ENCODE results near the gene DCX.
A peak's percentile ranks its signal among the peaks of the same experiment; 100 is the strongest.

Gene DCX

DNA sequence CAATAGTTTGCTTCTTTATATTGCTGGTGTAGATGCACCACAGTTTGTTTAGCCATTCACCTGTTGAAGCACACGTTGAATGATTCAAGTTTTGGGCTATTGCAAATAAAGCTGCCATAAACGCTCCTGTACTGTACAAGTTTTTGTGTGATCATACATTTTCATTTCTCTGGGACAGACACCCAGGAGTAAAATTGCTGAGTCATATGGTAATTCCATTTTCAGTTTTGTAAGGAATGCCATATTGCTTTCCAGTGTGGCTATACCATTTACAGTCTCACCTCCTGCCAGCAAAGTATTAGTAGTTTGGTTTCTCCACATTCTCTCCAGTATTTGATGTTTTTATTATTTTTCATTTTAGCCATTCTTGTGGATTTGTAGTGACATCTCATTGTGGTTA lies 109.7 kb downstream of the DCX start:
- DNase-seq, result no peak

DNA sequence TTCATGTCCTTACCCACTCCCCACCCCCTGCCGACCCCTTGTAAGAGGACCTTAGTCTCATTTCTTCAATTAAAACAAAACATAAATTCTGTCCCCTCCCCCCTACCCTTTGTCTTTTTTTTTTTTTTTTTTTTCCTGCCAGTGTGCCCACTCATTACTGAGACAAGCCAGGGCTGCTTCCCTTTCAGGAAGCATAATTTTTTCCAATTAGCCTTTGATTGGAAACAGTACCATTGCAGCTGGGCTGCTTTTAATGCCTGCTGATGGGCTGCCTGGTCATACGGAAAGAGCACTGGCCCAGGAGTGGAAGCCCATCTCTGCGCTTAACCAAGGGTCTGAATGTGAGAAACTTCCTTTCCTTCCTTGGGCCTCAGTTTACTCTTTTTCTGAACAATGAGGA lies 123.2 kb downstream of the DCX start:
- DNase-seq, result no peak

DNA sequence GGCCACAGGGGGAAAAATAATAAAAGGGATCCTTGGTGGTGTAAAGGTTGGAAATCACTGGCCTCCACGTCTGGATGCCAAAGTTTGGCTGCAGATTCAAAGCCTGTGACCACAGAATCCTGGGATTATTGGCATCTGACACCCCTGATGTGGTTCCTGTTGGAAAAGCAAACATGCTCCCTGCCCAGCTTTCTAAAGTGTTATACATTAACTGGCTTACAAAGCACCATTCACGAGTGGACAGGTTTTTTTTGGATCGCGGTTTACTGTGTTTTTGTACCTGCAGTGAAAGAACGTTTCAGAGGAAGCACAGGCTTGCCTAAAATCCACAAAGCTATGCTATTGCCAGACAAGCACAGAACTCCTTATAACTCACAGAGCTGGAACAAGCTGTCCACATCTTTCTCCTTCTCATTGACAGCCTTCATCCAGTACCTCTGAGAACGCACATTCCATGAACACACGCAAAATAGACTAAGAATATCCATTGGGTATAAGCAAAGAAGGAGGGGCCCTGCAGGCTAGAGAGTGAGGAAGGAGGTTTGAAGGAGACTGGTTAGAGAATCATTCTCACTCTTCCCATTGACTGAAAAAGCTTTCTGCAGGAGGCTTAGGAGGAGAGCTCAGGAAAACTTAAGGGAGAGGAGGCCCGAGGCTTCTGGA lies 127.2 kb downstream of the DCX start:
- no peak for DNase-seq

DNA sequence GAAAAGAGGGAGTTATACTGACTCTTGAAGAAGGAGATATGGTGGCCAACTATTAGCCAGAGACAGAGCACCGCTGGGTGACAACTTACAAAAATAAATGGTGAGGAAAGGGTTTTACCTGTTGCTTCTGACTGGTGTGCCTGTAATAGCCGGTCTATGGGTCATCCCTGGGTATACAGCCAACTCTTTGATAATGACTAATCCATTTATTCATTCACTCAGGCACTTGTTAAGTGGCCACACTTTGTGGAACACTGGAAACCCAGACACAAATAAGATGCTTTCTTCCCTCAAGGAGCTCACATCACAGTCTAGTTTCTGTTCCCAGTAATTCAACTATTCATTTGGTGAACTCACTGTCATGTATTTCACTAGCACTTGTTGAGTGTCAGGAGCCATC lies 128.5 kb downstream of the DCX start:
- no peak for DNase-seq

DNA sequence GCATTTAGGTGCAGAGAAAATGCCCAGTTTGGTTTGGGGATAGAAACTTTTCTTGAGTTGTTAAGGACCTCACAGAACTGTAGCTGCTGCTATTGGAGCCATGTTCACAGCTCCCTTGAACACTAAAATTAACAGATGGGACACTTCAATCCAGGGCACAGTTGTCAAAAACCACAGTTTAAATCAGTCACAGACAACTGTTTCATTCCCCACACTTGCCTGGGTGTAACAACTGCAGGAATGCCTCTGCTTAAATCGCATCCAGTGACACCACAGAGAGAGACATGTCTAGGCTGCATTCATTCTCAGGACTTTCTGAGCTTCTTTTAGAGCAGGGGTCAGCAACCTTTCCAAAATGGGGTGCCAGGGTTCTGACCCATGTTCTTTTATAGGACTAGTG lies 129.0 kb downstream of the DCX start:
- DNase-seq, result no peak

DNA sequence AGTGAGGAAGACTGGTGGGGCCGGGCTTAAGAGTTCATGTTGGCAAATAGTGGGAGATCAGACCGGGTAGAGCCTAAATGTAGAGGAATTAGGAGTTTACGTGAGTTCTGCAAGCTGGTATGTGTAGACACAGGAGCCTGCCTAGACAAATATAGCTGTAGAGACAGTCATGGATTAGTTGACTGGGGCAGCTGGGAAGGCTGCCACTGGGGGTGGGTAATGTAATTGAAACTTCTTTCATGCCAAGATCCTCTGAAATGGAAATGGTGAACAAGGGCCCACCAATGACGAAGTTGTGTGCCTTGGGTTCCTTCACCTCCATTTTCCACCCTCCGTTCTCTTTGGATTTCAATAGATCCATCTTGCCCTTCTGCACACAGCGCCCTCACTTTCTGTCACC lies 129.9 kb downstream of the DCX start:
- no peak for DNase-seq

GRCh38 chrX:111270339-111270738 lies 141.7 kb downstream of the DCX start, which contains the start of gene CAPN6:
Gene CAPN6, minus strand, starts transcription at chrX:111270483. Its CDS starts 6,547 bp downstream, at chrX:111263936.
- no peak for DNase-seq

DNA sequence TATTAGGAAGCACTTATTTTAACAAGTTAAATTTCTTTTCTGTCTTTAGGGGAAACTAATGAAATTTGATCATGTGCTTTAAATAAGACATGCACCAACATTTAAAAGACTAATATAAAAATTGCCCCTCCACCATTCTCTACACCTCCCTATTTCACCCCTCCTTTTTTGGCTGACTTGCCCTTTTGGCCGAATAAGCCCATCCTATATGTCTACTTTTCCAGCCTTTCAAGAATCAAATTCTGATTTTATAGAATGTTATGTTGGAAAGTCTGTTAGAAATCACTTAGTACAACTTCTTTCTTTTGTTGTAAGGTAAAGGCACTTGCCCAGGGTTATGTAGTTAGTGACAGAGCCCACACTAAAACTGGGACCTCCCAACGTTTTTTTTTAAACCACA lies 143.5 kb downstream of the DCX start:
- no peak for DNase-seq

GRCh38 chrX:111265486-111265885 lies 146.5 kb downstream of the DCX start:
- DNase-seq, result no peak

GRCh38 chrX:111264385-111264784 lies 147.6 kb downstream of the DCX start:
- no peak for DNase-seq

DNA sequence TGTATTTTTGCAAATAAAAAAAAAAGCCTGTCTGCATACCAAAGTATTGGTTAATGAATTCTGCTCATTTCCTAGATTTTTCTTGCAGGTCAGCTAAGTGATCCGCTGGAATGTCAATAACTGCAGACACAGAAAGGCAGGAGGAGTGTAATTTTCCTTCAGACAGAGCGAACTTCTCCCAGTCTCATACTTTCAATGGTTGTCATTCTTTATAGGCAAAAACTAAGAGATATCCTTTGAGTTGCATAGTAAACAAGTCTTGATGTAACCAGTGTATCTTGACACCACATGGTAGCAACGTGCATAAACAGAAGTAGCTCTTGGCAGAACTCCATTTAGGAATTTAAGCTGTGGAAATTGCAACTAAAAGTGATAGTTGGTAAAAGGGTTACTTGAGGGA lies 149.9 kb downstream of the DCX start:
- DNase-seq, result no peak

GRCh38 chrX:111260451-111260850 lies 151.5 kb downstream of the DCX start:
- no peak for DNase-seq

- no peak for DNase-seq
Measured at GRCh38 chrX:111259559-111259958, 152.4 kb downstream of the DCX start.

- DNase-seq, result no peak
Measured at GRCh38 chrX:111257733-111258132, 154.3 kb downstream of the DCX start.

DNA sequence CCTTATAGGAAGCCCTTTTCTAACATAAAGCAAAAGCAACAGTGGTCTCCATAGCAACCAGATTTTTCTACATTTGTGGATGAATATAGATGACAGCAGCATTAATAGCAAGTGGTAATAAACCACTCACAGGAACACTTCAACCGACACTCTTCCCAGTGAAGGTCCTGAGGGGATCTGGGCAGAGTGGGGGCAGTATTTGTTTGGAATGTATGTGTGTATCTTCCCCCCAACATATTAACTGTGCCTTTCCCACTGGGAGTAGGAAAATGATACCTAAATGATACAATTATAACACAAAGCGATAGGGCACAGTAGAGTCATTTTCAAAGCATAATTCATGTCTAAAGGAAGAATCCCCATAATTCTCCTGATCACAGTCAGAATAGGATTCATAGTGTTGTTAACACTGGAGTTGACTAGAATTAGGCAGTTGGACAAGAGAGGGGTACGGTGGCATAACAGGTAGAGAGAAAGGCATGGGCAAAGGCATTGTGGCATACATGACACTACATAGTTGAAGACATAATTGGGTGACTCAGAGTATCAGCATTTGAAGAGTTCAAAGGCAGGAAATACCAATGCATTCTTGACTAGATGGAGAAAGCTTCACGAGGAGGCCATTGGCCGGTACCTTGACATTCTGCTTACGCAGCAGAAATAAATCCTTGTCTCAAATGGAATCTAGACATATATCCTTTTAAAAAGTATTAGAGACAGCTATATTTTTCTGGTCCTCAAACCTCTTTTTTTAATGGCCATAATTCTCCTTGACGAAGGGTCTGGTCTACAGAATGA lies 156.9 kb downstream of the DCX start:
- DNase-seq, result no peak

GRCh38 chrX:111244235-111244750 lies 167.7 kb downstream of the DCX start:
- DNase-seq, result peak; percentile 30
